Measurements from ENCODE around the gene CHPF2.

GRCh38 chr7:151226560-151226874 is 5.8 kb upstream of the CHPF2 start:
- TF ChIP-seq CTCF (IDR thresholded peaks at IDR 0.05) (no peak), EP300 (IDR thresholded peaks at IDR 0.05) (no peak), POLR2A (IDR thresholded peaks at IDR 0.05) (no peak)
